ENCODE measurements around the gene PCDHGA11.
"Not testable (repeated sequence)": the region's sequence is repeated elsewhere in the genome, so short reads cannot be mapped to it uniquely, and the experiment has no call there.

Gene PCDHGA11

GRCh38 chr5:141432726-141433125, 11.9 kb downstream of the PCDHGA11 start:
- not testable (repeated sequence) for DNase-seq

DNA sequence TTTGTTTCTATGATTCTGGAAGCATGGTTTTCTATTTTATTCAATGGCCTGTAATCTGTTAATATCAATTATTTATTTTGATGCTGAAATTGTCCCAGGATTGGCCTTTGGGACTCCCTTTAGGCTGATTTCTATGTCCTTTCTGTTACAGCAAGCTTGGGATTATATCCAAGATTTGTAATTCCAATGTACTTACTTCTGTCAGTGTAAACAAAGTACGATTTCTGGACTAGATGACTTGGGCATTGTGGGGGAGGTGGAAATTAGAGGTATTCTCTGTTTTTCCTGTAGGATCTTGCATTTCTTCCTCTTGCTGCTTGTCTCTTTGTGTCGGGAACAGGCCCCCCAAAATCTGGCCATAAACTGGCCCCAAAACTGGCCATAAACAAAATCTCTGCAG, 13.2 kb downstream of the PCDHGA11 start:
- no peak for DNase-seq

GRCh38 chr5:141437221-141437620, 16.4 kb downstream of the PCDHGA11 start:
- DNase-seq, result no peak

DNA sequence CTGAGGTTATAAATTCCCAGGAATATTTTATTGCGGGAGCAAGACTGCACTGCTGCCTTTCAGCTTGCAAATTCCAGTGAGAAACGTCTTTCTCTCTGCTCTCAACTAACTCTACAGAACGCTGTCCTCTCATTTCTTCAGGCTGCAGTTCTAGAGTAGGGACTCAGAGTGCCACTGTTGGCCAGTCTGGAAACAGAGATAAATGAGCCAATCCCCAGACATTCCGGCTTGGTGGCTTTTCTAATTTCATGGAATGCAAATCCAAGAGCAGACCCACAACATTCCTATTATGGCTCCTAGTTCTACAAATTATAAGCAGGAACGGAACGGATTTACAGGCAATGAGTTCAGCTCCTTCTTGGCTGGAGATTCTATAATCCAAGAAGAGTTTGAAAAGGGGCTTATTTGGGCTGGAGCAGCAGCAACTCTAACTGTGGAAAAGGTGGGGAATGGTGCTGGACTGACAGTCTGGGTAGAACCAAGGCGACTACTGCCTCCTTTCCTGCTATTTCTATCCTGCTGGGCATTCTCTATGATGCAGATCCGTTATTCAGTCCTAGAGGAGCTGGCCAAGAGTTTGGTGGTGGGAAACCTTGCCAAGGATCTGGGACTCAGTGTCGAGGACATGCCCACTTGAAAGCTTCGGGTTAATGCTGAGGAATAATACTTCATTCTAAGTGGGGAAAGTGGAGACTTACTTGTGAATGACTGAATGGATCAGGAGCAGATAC, 18.7 kb downstream of the PCDHGA11 start:
- DNase-seq, result no peak

DNA sequence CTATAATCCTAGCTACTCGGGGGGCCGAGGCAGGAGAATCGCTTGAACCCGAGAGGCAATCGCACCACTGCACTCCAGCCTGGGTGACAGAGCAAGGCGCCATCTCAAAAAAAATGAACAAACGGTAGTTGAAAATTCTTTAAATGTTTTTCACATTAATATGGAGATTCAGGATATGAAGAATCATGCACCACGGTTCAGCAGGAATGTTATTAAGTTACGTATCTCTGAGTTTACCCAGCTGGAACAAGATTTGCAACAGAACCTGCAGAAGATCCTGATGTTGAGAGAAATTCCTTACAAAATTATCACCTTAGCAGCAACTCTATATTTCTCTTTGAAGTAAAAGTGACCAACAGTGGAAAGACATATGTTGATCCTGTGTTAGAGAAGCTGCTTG, 19.5 kb downstream of the PCDHGA11 start:
- no peak for DNase-seq

DNA sequence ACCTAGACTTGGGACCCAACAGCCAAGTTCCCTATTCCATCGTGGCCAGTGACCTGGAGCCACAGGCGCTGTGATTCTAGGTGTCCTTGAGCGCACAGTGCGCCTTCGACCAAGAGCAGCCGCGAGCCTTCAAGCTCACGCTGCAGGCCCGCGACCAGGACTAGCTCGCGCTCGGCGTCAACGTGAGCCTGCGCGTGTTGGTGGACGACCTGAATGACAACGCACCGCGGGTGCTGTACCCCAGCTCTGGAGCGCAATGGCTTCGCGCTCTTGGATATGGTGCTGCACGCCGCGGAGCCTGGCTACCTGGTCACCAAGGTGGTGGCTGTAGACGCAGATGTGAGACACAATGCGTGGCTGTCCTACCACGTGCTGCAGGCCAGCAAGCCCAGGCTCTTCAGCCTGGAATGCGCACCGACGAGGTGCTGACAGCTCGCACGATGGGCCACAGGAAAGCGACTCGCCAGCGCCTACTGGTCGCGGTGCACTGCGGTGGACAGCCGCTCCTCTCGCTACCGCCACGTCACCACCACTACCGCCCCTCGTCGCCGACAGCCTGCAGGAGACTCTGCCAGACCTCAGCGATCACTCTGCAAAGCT, 20.8 kb downstream of the PCDHGA11 start:
- no peak for DNase-seq

GRCh38 chr5:141465351-141465750, 44.5 kb downstream of the PCDHGA11 start:
- DNase-seq, result no peak

All from SHP77 (cell line).